Bronchial epithelial cell (primary cell): ENCODE measurements around the gene RBP5. TPM values are rescaled to one million over a fixed set of nuclear protein-coding genes. Genes with fewer than 3 reads are reported as not detected.

Experiments used
- DNase-seq: peaks from one replicate; pipeline ENCODE4 v3.0.0-alpha.2; 2010; ENCODE audit warnings: low read depth
- FAIRE-seq: peaks from 2 replicates; lab custom pipeline; 2011; peaks lifted over from hg19 to GRCh38; lab: Jason Lieb, UNC
- H3K27me3 ChIP-seq: 2 replicates; pipeline ENCODE4 v1.5.1; 2011; ENCODE audit warnings: low read length; ENCODE audit not compliant: control insufficient read depth, insufficient read depth
- H3K36me3 ChIP-seq: 2 replicates; pipeline ENCODE4 v1.5.1; 2011; ENCODE audit warnings: low read length; ENCODE audit not compliant: control insufficient read depth, insufficient read depth
- H3K4me3 ChIP-seq: 2 replicates; pipeline ENCODE4 v1.5.1; 2011; ENCODE audit warnings: mild to moderate bottlenecking, low read depth, low read length, control low read depth
- total RNA-seq: library from RNA; depleted of rRNA; stranded (reverse); fragments of >200 nt; gene quantifications from 2 replicates; pipeline ENCODE4 v1.2.1, GENCODE V29; 2014
- TF ChIP-seq, protein P1 (sequence below): IDR thresholded peaks from 2 replicates; pipeline ENCODE4 v1.5.1; 2011; ENCODE audit warnings: mild to moderate bottlenecking, moderate library complexity, low read length, control low read depth, inconsistent platforms; ENCODE audit not compliant: insufficient read depth, severe bottlenecking

The RBP5 gene
- total RNA-seq, 1 donor from 2014 or later, result not detected

DNA sequence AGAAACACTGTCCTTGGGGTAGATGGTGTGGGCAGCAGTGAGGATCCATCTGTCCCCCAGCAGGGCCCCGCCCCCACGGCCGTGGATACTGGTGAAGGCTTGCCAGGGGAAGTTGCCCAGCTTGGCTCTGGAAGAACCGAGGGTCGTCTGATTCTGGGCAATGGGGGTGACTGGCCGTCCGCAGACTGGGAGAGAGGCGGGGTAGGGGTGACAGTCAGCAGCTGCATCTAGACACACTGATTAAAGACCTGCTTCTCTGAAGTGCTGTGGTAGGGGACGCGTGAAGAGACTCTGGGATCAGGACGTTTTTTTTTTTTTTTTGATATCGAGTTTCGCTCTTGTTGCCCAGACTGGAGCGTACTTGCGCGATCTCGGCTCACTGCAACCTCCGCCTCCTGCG, 31.7 kb downstream of the RBP5 start:
- Histone ChIP-seq H3K27me3 (peaks cover 2% of the 10 kb centered on the region), H3K36me3 (peaks cover 11% of the 10 kb centered on the region), H3K4me3 (no peak overlapping the region)
- no peak for FAIRE-seq
- TF ChIP-seq, protein P1, sequence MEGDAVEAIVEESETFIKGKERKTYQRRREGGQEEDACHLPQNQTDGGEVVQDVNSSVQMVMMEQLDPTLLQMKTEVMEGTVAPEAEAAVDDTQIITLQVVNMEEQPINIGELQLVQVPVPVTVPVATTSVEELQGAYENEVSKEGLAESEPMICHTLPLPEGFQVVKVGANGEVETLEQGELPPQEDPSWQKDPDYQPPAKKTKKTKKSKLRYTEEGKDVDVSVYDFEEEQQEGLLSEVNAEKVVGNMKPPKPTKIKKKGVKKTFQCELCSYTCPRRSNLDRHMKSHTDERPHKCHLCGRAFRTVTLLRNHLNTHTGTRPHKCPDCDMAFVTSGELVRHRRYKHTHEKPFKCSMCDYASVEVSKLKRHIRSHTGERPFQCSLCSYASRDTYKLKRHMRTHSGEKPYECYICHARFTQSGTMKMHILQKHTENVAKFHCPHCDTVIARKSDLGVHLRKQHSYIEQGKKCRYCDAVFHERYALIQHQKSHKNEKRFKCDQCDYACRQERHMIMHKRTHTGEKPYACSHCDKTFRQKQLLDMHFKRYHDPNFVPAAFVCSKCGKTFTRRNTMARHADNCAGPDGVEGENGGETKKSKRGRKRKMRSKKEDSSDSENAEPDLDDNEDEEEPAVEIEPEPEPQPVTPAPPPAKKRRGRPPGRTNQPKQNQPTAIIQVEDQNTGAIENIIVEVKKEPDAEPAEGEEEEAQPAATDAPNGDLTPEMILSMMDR, result no peak
- DNase-seq, result no peak

DNA sequence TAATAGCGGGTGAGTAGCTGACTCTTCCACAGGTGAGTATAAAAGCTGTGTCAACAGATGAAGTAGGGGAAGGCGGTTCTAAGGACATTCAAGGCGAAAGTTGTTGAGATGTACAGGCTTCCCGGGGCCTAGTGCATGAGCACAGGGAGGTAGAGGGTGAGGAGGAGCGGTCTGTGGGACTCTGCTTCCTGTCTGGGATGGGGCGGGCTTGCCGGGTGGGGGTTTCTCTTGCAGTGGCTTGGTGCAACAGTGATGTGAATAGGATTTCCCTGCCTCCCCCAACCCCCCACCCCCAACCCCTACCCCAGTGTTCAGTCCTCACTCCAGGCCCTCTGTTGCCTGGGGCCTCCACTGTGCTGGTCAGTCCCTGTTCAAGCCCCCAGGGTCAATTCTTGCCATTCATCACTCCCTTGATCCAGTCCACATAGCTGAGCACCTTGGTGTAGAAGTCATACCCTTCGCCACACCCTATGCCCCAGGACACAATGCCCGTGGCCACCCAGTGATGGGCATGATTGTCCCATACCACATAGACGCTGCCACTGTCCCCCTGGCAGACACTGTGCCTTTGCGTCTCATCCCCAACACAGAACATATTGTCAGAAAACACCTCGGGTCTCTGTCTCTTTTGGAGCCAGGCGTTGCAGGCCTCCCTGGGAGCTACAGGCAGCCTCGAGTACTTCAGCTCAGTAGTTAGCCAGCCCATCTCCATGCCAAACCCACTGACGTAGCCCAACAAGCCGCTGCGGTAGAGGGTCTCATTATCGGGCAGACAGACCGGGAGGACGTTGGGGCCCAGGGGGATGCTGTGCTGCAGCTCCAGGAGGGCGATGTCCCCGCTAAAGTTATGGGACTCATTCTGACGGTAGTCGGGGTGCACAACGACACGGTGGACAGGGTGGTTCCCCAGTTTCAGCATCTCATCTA, 32.4 kb downstream of the RBP5 start:
- TF ChIP-seq, protein P1, result no peak
- FAIRE-seq, result no peak
- no peak for DNase-seq
- Histone ChIP-seq H3K4me3 (no peak overlapping the region), H3K36me3 (peaks cover 7% of the 10 kb centered on the region), H3K27me3 (peaks cover 4% of the 10 kb centered on the region)

DNA sequence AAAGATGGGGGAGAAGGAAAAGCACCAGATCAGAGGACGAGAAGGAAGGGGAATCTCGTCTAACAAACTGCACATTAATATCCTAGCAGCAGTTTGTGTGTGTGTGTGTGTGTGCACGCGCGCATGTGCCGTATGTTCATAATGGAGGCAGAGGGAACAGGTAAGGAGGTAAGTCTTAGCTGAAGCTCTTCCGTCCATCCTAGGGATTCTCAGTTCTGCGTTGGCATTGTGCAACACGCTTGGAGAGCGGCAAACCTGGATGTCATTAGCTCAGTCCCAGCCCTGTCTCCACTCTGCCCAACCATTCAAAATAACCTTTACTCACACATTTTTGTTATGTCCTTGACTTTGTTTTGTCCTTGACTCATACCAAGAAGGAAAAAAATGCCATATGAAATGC, 34.8 kb downstream of the RBP5 start:
- peak; percentile 14 for DNase-seq

DNA sequence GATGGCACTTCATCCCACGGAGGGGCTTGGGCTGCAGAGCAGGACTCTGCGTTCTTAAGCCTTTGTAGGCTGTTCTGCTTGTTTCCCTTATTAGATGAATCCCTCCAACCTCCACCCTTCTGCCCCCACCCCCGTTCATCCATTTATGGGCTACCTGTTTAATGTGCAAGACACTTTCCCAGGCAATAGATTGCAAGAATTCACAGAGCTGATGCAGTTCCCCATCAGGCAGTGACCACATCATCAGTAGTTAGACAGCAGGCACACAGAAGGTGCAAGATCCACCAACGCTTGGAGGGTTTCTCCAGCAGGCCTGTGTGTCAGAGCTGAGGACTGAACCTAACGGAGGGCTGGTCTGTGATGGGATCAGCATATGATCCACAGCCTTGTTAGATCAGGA, 35.2 kb downstream of the RBP5 start:
- DNase-seq (no peak), FAIRE-seq (peak; percentile 94)
- H3K4me3 ChIP-seq, result no peak overlapping the region
- TF ChIP-seq, protein P1, result no peak
- peaks cover 4% of the 10 kb centered on the region for H3K27me3 ChIP-seq
- peaks cover 2% of the 10 kb centered on the region for H3K36me3 ChIP-seq

More for the DNA sequence above, 34.8 kb downstream of the RBP5 start:
- Histone ChIP-seq H3K36me3 (peaks cover 2% of the 10 kb centered on the region), H3K27me3 (peaks cover 4% of the 10 kb centered on the region), H3K4me3 (no peak overlapping the region)
- peak; percentile 64 for FAIRE-seq
- TF ChIP-seq, protein P1, result no peak

DNA sequence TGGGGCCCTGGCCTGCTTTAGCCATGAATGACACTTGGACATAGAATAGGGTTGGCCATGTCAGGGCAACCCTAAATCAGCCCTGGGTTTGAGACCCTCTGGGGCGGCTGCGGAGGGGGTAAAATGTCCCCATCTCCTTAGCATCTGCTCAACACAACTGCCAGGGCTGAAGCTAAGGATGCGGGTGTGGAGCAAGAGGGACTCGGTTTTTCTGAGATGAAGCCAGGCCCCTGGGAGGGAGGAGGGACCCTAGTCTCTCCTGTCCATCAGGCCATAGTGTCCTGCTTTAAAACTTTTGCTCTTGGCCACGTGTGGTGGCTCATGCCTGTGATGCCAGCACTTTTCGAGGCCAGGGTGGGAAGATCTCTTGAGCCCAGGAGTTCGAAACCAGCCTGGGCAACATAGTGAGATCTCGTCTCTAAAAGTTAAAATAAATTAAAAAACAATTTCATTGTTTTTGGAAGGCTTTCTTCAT, 35.7 kb downstream of the RBP5 start:
- TF ChIP-seq, protein P1, result no peak
- DNase-seq, result no peak
- FAIRE-seq, result no peak

More for the DNA sequence above, 35.7 kb downstream of the RBP5 start:
- Histone ChIP-seq H3K4me3 (no peak overlapping the region), H3K27me3 (peaks cover 4% of the 10 kb centered on the region), H3K36me3 (peaks cover 2% of the 10 kb centered on the region)
